Testis (tissue), 3 donors: ENCODE data around the gene NEK2. TPM values are rescaled to one million over a fixed set of nuclear protein-coding genes. Genes with fewer than 3 reads are reported as not detected.
"Not testable (repeated sequence)": the region's sequence is repeated elsewhere in the genome, so short reads cannot be mapped to it uniquely, and the experiment has no call there.

ENCODE experiments used
- DNase-seq: peaks from one replicate; pipeline ENCODE4 v3.0.0-alpha.2; 2019
- H3K27ac ChIP-seq, 2 donors: fragments of 200-600 bp; sonication (generic); one replicate each; pipeline ENCODE4 v1.5.1; 2019
- H3K27me3 ChIP-seq: fragments of 200-600 bp; sonication (generic); one replicate; pipeline ENCODE4 v1.5.1; 2019
- H3K36me3 ChIP-seq: fragments of 200-600 bp; sonication (generic); one replicate; pipeline ENCODE4 v1.5.1; 2017; ENCODE audit warnings: low read depth; ENCODE audit errors: missing control alignments
- H3K4me1 ChIP-seq: fragments of 200-600 bp; sonication (generic); one replicate; pipeline ENCODE4 v1.5.1; 2019
- H3K4me3 ChIP-seq, 2 donors: fragments of 200-600 bp; sonication (generic); one replicate each; pipeline ENCODE4 v1.5.1; 2017 to 2019
- H3K9me3 ChIP-seq: fragments of 200-600 bp; sonication (generic); one replicate; pipeline ENCODE4 v1.5.1; 2017
- CTCF ChIP-seq, 3 experiments: fragments of 450-650 bp in 2 of 3; fragments of 200-600 bp in 1 of 3; sonication (generic) in 1 of 3; IDR thresholded peaks; one replicate each; pipeline ENCODE4 v1.5.1; 2016 to 2019; ENCODE audit warnings: antibody characterized with exemption in 3 of 3, mild to moderate bottlenecking in 2 of 3, moderate library complexity in 1 of 3
- POLR2A ChIP-seq: fragments of 450-650 bp; IDR thresholded peaks from one replicate; pipeline ENCODE4 v1.6.1; 2017; ENCODE audit warnings: antibody characterized with exemption, mild to moderate bottlenecking, moderate library complexity
- WGBS, 2 donors: methylation state at CpG; one replicate each; pipeline ENCODE4 v1.1.5; 2018; 5-methylcytosine and 5-hydroxymethylcytosine counted together
- intact Hi-C: fragments of 100-400 bp; cut with DNase I; formaldehyde crosslinking; loops from one replicate; pipeline ENCODE4 v1.15.1; 2023; ENCODE audit warnings: low total_unique reads
- polyA plus RNA-seq: library from polyadenylated mRNA; stranded (reverse); fragments of 350-450 nt; fragmentation: Illumina TruSeq; extraction: RNeasy Lipid Tissue Mini Kit (QIAGEN cat#74804); gene quantifications from one replicate; pipeline ENCODE4 v1.2.3, GENCODE V29; 2014; ENCODE audit warnings: low read depth, low replicate concordance; ENCODE audit not compliant: insufficient read depth
- total RNA-seq, 2 donors: library from RNA; depleted of rRNA; stranded (reverse); fragments of >200 nt; gene quantifications; one replicate each; pipeline ENCODE4 v1.2.3, GENCODE V29; 2016

The NEK2 gene
- total and polyA plus RNA-seq, 3 donors from 2014 or later, result 40.0 to 126 (median 53.9) TPM

DNA sequence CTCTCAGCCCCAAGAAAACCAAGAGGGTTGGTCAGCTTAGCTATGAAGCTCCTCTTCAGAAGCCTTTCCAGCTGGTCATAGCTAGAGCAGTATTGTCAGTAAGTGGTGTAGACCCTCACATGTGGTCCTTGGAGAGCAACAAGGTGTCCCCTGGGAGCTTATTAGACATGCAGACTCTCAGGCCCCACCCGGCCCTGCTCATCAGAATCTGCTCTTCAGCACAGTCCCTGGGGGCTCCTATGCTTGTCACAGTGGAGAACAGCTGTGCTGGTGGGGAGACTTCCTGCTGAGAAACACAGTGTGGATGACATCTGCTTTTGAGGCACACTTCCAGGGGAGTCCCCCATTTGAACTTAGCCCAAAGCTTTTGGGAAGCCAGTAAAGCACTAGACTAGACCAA lies 21.9 kb upstream of the NEK2 start:
- 74% methylated on average over 1 of the region's 1 CpG; no CpG with 5 or more reads in 1 of the 2 donors for WGBS, 2 donors
- peaks cover 13% of the 10 kb centered on the region for H3K4me1 ChIP-seq
- no peaks in the 10 kb centered on the region for H3K9me3 ChIP-seq
- no peak for DNase-seq
- H3K4me3 ChIP-seq, result no peak overlapping the region
- intact Hi-C loops, result loop anchor here (5.0 kb wide), 1 partner anchor 135 kb away; the partner anchor contains the start of gene LPGAT1
- no peak overlapping the region for H3K27ac ChIP-seq
- no peak for TF ChIP-seq POLR2A
- TF ChIP-seq CTCF (IDR thresholded peaks at IDR 0.05), result no peak
- H3K27me3 ChIP-seq, result no peaks in the 10 kb centered on the region
- H3K36me3 ChIP-seq, result no peaks in the 10 kb centered on the region

- no peaks in the 10 kb centered on the region for H3K36me3 ChIP-seq
- intact Hi-C loops, result loop anchor here (5.0 kb wide), 1 partner anchor 137 kb away; the partner anchor contains the start of gene LPGAT1
- H3K4me3 ChIP-seq, result no peak overlapping the region
- TF ChIP-seq CTCF (IDR thresholded peaks at IDR 0.05), result no peak
- no peak for TF ChIP-seq POLR2A
- H3K27me3 ChIP-seq, result no peaks in the 10 kb centered on the region
- DNase-seq, result peak; percentile 42
- H3K27ac ChIP-seq, result no peak overlapping the region
- 42 to 56% methylated on average over 10 of the region's 10 CpGs for WGBS, 2 donors
- no peaks in the 10 kb centered on the region for H3K9me3 ChIP-seq
- H3K4me1 ChIP-seq, result peaks cover 13% of the 10 kb centered on the region
Measured at GRCh38 chr1:211695135-211695816, 19.9 kb upstream of the NEK2 start.

- intact Hi-C loops, DNase-seq: not testable (repeated sequence)
- WGBS, 2 donors, result 85 to 95% methylated on average over 5 of the region's 5 CpGs
Measured at GRCh38 chr1:211693911-211694310, 18.5 kb upstream of the NEK2 start.

DNA sequence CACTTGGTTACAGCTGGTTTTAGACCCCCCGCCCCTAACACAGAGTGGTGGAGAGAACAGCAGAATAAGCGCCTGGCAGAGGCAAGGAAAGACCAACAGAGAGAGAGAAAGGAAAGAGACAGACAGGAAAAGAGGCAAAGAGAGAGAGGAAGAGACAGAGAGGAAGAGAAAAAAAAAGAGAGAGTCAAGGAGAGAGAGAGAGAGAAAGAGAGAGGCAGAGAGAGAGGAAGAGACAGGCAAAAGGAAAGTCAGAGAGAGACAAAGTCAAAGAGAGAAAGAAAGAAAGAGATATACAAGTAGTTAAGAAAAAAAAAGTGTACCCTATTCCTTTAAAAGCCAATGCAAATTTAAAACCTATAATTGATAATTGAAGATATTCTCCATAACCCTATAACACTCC lies 13.0 kb upstream of the NEK2 start:
- TF ChIP-seq CTCF (IDR thresholded peaks at IDR 0.05) (no peak), POLR2A (no peak)
- Histone ChIP-seq H3K4me1 (no peaks in the 10 kb centered on the region), H3K4me3 (no peak overlapping the region), H3K27ac (no peak overlapping the region), H3K36me3 (no peaks in the 10 kb centered on the region), H3K27me3 (no peaks in the 10 kb centered on the region), H3K9me3 (no peaks in the 10 kb centered on the region)
- intact Hi-C loops, result no loop called here
- no peak for DNase-seq
- 95 to 96% methylated on average over 2 of the region's 2 CpGs for WGBS, 2 donors

More at GRCh38 chr1:211693911-211694310, 18.5 kb upstream of the NEK2 start:
- H3K9me3 ChIP-seq, H3K36me3 ChIP-seq, H3K4me3 ChIP-seq, H3K27me3 ChIP-seq, H3K27ac ChIP-seq: not testable (repeated sequence)
- H3K4me1 ChIP-seq, result peaks cover 13% of the 10 kb centered on the region

DNA sequence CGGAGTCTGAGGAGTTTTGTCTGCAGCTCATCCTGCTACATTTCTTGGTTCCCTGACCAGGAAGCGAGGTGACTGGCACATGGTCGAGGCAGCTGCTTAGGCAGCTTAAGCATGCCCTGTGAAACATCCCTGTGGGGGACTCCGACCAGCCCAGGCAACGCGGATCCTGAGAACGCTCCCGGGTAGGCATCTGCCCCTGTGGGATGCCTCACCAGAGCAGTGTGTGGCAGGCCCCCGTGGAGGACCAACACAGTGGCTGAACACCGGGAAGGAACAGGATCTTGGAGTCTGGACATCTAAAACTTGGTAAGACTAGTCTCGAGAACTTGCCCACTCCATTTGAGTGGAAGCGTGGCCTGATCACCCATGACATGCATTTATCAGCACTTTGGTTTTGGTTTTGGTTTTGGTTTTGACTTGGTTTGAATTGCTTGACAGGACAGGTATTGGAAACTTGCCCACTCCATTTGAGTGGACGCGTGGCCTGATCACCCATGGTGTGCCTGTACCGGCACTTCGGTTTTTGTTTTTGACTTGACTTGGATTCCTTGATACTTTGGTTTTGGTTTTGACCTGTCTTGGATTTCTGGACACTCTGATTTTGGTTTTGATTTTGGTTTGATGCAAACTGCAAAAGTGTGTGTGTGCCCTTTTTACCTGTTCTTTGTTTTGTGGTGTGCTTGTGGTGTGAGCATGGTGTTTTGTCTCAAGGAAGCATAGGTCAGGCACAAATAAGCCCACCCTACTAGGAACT lies 12.2 kb upstream of the NEK2 start:
- Histone ChIP-seq H3K9me3 (no peaks in the 10 kb centered on the region), H3K4me1 (no peaks in the 10 kb centered on the region), H3K27me3 (no peaks in the 10 kb centered on the region), H3K27ac (no peak overlapping the region), H3K36me3 (no peaks in the 10 kb centered on the region), H3K4me3 (no peak overlapping the region)
- intact Hi-C loops, result no loop called here
- no peak for DNase-seq
- TF ChIP-seq POLR2A (no peak), CTCF (IDR thresholded peaks at IDR 0.05) (no peak)
- 89 to 94% methylated on average over 7 to 16 of the region's 16 CpGs for WGBS, 2 donors
